ENCODE results near the gene CELSR2.

DNA sequence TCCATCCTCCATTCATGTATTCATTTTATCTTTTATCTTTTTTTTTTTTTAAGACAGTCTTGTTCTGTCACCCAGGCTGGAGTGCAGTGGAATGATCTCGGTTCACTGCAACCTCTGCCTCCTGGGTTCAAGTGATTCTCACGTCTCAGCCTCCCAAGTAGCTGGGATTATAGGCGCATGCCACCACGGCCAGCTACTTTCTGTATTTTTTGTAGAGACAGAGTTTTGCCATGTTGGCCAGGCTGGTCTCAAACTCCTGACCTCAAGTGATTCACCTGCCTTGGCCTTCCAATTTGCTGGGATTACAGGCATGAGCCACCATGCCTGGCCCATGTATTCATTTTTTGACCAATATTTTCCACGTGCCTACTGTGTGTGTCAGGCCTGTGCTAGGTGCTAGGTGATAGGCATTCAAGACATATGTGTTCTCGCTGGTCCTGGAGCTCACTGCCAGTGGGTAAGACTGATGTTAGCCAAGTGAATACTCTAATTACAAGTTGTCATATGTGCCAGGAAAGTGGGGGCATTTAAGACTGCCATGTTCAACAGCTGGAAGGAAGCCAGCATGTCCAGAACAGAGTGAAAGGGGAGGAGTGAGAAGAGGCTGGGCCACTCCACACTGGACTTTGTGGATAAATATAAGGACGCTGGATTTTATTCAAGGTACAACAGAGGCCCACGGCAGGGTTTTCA is 5.3 kb upstream of the CELSR2 start:
- TF ChIP-seq, protein P1, sequence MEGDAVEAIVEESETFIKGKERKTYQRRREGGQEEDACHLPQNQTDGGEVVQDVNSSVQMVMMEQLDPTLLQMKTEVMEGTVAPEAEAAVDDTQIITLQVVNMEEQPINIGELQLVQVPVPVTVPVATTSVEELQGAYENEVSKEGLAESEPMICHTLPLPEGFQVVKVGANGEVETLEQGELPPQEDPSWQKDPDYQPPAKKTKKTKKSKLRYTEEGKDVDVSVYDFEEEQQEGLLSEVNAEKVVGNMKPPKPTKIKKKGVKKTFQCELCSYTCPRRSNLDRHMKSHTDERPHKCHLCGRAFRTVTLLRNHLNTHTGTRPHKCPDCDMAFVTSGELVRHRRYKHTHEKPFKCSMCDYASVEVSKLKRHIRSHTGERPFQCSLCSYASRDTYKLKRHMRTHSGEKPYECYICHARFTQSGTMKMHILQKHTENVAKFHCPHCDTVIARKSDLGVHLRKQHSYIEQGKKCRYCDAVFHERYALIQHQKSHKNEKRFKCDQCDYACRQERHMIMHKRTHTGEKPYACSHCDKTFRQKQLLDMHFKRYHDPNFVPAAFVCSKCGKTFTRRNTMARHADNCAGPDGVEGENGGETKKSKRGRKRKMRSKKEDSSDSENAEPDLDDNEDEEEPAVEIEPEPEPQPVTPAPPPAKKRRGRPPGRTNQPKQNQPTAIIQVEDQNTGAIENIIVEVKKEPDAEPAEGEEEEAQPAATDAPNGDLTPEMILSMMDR (IDR thresholded peaks at IDR 0.05; ENCODE audit: low read depth, low read length, poor library complexity, severe bottlenecking): no peak
- TF ChIP-seq EZH2phosphoT487 (IDR thresholded peaks at IDR 0.05; ENCODE audit: borderline replicate concordance, low read length): no peak
